Neural cell (in vitro differentiated cells): ENCODE data around the gene MICAL2. TPM values are rescaled to one million over a fixed set of nuclear protein-coding genes. Genes with fewer than 3 reads are reported as not detected.

ENCODE experiments used
- H2AFZ ChIP-seq: fragments of 200-600, 300-800 bp; sonication (generic), shearing (Covaris generic); 2 replicates; pipeline ENCODE4 v1.6.0; 2014; ENCODE audit warnings: low read depth, mild to moderate bottlenecking, antibody characterized with exemption, low read length, moderate library complexity
- H3F3A ChIP-seq: fragments of 200-600 bp; shearing (Covaris generic); 2 replicates; pipeline ENCODE4 v1.6.1; 2016; ENCODE audit warnings: mild to moderate bottlenecking, moderate library complexity, mixed read lengths, antibody characterized with exemption, low read length; ENCODE audit not compliant: insufficient read depth, poor library complexity, severe bottlenecking
- H3K27ac ChIP-seq: fragments of 200-600, 300-800 bp; sonication (generic), shearing (Covaris generic); 2 replicates; pipeline ENCODE4 v1.5.1; 2014; ENCODE audit warnings: mild to moderate bottlenecking, low read length, moderate library complexity
- H3K27me3 ChIP-seq: fragments of 300-800, 200-600 bp; sonication (generic), shearing (Covaris generic); 2 replicates; pipeline ENCODE4 v1.6.0; 2014; ENCODE audit warnings: mild to moderate bottlenecking, low read depth, low read length, moderate library complexity; ENCODE audit not compliant: insufficient read depth
- H3K36me3 ChIP-seq: fragments of 300-800, 200-600 bp; sonication (generic), shearing (Covaris generic); 2 replicates; pipeline ENCODE4 v1.5.1; 2014; ENCODE audit warnings: mild to moderate bottlenecking, antibody characterized with exemption, low read length, moderate library complexity; ENCODE audit not compliant: insufficient read depth
- H3K4me2 ChIP-seq: fragments of 300-800, 200-600 bp; sonication (generic), shearing (Covaris generic); 2 replicates; pipeline ENCODE4 v1.6.0; 2014; ENCODE audit warnings: mild to moderate bottlenecking, low read length
- H3K4me3 ChIP-seq: fragments of 300-800, 200-600 bp; sonication (generic), shearing (Covaris generic); 2 replicates; pipeline ENCODE4 v1.5.1; 2014; ENCODE audit warnings: mild to moderate bottlenecking, low read length, moderate library complexity
- H3K79me2 ChIP-seq: fragments of 200-600 bp; shearing (Covaris generic); replicated peaks from 2 replicates; pipeline ENCODE4 v1.6.0; 2014; ENCODE audit warnings: mild to moderate bottlenecking, low read length, moderate library complexity; ENCODE audit not compliant: insufficient read depth
- H3K9ac ChIP-seq: fragments of 300-800, 200-600 bp; sonication (generic), shearing (Covaris generic); 2 replicates; pipeline ENCODE4 v1.6.1; 2016; ENCODE audit warnings: mild to moderate bottlenecking, low read length, mixed read lengths
- H3K9me2 ChIP-seq: fragments of 200-600 bp; shearing (Covaris generic); 2 replicates; pipeline ENCODE4 v1.6.1; 2016; ENCODE audit warnings: mild to moderate bottlenecking, low read length, mixed read lengths; ENCODE audit not compliant: insufficient read depth
- H3K9me3 ChIP-seq: fragments of 200-600, 300-800 bp; sonication (generic), shearing (Covaris generic); 2 replicates; pipeline ENCODE4 v1.6.1; 2016; ENCODE audit warnings: mild to moderate bottlenecking, mixed run types, low read length, moderate library complexity, mixed read lengths
- H4K20me1 ChIP-seq: fragments of 200-600 bp; shearing (Covaris generic); 2 replicates; pipeline ENCODE4 v1.6.1; 2016; ENCODE audit warnings: mild to moderate bottlenecking, mixed run types; ENCODE audit not compliant: insufficient read depth
- CTCF ChIP-seq: fragments of 450-650 bp; IDR thresholded peaks from 2 replicates; pipeline ENCODE4 v1.5.1; 2014; ENCODE audit warnings: antibody characterized with exemption, mild to moderate bottlenecking, moderate library complexity; ENCODE audit not compliant: poor library complexity, severe bottlenecking
- EP300 ChIP-seq: fragments of 450-650 bp; conservative IDR thresholded peaks from 2 replicates; pipeline ENCODE4 v1.6.1; 2014; ENCODE audit warnings: antibody characterized with exemption, mild to moderate bottlenecking, moderate library complexity; ENCODE audit not compliant: poor library complexity, severe bottlenecking
- EZH2 ChIP-seq: fragments of 200-600, 300-800 bp; shearing (Covaris generic), sonication (generic); IDR thresholded peaks from 2 replicates; pipeline ENCODE4 v1.6.1; 2014; ENCODE audit warnings: antibody characterized with exemption, low read length, borderline replicate concordance, mild to moderate bottlenecking; ENCODE audit not compliant: insufficient read depth, poor library complexity, severe bottlenecking
- MXI1 ChIP-seq: fragments of 450-650 bp; conservative IDR thresholded peaks from 2 replicates; pipeline ENCODE4 v1.6.1; 2014; ENCODE audit warnings: antibody characterized with exemption, mild to moderate bottlenecking; ENCODE audit not compliant: poor library complexity, severe bottlenecking
- POLR2AphosphoS5 ChIP-seq: IDR thresholded peaks from 2 replicates; pipeline ENCODE4 v1.6.1; 2012
- RAD21 ChIP-seq: fragments of 450-650 bp; conservative IDR thresholded peaks from 2 replicates; pipeline ENCODE4 v1.6.1; 2014; ENCODE audit warnings: antibody characterized with exemption, mild to moderate bottlenecking, moderate library complexity
- REST ChIP-seq: IDR thresholded peaks from 2 replicates; pipeline ENCODE4 v1.6.1; 2012; ENCODE audit warnings: borderline replicate concordance
- SMC3 ChIP-seq: fragments of 450-650 bp; conservative IDR thresholded peaks from 2 replicates; pipeline ENCODE4 v1.6.1; 2014; ENCODE audit warnings: antibody characterized with exemption, mild to moderate bottlenecking, moderate library complexity; ENCODE audit not compliant: poor library complexity
- TAF1 ChIP-seq: IDR thresholded peaks from 2 replicates; pipeline ENCODE4 v1.6.1; 2012; ENCODE audit warnings: low read depth
- polyA plus RNA-seq: library from polyadenylated mRNA; depleted of rRNA; stranded (reverse); fragments of >200 nt; gene quantifications from 2 replicates; pipeline ENCODE4 v1.2.3, GENCODE V29; 2014

Gene MICAL2
- polyA plus RNA-seq, 1 donor from 2014 or later, result 2.2 TPM

DNA sequence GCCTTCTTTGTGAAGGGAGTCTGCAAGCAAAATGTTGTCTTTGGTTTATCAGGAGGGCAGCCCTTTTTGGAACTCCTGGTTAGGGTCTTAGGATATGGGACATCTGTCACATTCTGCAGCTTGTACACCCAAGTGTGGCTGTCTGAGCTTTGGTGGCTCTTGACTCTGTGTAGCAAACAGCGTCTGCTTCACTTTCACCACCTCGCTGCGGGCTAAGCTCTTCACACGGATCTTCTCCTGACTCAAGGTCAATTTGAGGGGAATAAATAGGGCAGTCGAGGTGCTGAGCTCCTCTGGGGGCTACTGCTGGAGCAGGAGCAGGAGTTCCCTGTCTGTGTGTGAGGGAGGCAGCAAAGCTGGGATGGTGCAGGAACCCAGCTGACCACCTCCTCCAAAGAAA, 10.6 kb downstream of the MICAL2 start:
- no peaks in the 10 kb centered on the region for H3K9me2 ChIP-seq
- no peak overlapping the region for H3K4me2 ChIP-seq
- no peak overlapping the region for H2AFZ ChIP-seq
- H3K9me3 ChIP-seq, result no peaks in the 10 kb centered on the region
- H3K4me3 ChIP-seq, result no peak overlapping the region
- H3K9ac ChIP-seq, result no peak overlapping the region
- H3K79me2 ChIP-seq, result no peaks in the 10 kb centered on the region
- H3K27ac ChIP-seq, result no peak overlapping the region
- H4K20me1 ChIP-seq, result no peaks in the 10 kb centered on the region
- TF ChIP-seq CTCF (no peak), POLR2AphosphoS5 (no peak), REST (no peak), EP300 (no peak), SMC3 (no peak), MXI1 (no peak), EZH2 (no peak), RAD21 (no peak), TAF1 (no peak)
- no peaks in the 10 kb centered on the region for H3K27me3 ChIP-seq
- H3F3A ChIP-seq, result no peaks in the 10 kb centered on the region
- H3K36me3 ChIP-seq, result no peaks in the 10 kb centered on the region

DNA sequence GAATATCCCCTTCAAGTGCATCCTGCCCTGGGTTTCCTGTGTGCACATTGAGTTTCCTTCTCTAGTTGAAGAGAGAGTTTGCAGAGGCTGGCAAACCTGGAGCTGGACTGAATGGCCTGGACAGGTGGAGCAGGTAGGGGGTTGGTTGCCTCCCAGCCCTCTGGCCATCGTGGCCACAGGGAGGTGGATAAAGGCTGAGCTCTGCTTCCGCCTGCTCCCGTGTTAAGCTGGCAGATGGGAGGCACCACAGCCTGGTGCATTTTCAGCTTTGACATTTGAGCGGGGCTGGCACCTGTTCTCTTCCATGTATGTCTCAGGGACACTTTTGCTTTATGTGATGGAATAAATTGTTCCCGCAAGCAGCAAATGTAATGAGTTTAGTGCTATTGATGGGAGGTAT, 11.1 kb downstream of the MICAL2 start:
- Histone ChIP-seq H3K9me3 (no peaks in the 10 kb centered on the region), H3K4me3 (no peak overlapping the region), H3K27ac (no peak overlapping the region), H3K79me2 (no peaks in the 10 kb centered on the region), H3K36me3 (no peaks in the 10 kb centered on the region), H2AFZ (no peak overlapping the region), H3K4me2 (no peak overlapping the region), H4K20me1 (no peaks in the 10 kb centered on the region), H3K9ac (no peak overlapping the region), H3F3A (no peaks in the 10 kb centered on the region), H3K27me3 (no peaks in the 10 kb centered on the region), H3K9me2 (no peaks in the 10 kb centered on the region)
- TF ChIP-seq TAF1 (no peak), EZH2 (no peak), RAD21 (no peak), SMC3 (no peak), REST (no peak), POLR2AphosphoS5 (no peak), MXI1 (no peak)
